ENCODE results near the gene CYBA.

CYBA gene

GRCh38 chr16:88649924-88650748 is 717 bp downstream of the CYBA start:
- no peak for DNase-seq
- Histone ChIP-seq H3K27me3 (replicated peaks) (no peaks in the 10 kb centered on the region), H3K27ac (peak overlapping the region; percentile 88), H3K4me3 (ENCODE audit: low read depth, low read length) (peak overlapping the region; percentile 81), H3K36me3 (replicated peaks) (peaks cover 35% of the 10 kb centered on the region)
- no peak for TF ChIP-seq CTCF (IDR thresholded peaks at IDR 0.05; ENCODE audit: low read depth, low read length, missing control alignments)
- in situ Hi-C loops (cut with HindIII; ENCODE audit: low pct_ligation_motif_present, low sequenced_read_pairs): no loop called here

GRCh38 chr16:88649195-88649923 is 1.5 kb downstream of the CYBA start:
- no peak for TF ChIP-seq CTCF (IDR thresholded peaks at IDR 0.05; ENCODE audit: low read depth, low read length, missing control alignments)
- Histone ChIP-seq H3K4me3 (ENCODE audit: low read depth, low read length) (peak overlapping the region; percentile 81), H3K36me3 (replicated peaks) (peaks cover 28% of the 10 kb centered on the region), H3K27ac (peak overlapping the region; percentile 88), H3K27me3 (replicated peaks) (no peaks in the 10 kb centered on the region)
- no peak for DNase-seq
- in situ Hi-C loops (cut with HindIII; ENCODE audit: low pct_ligation_motif_present, low sequenced_read_pairs): no loop called here

- Histone ChIP-seq H3K27ac (no peak overlapping the region), H3K36me3 (replicated peaks) (peaks cover 16% of the 10 kb centered on the region), H3K4me3 (ENCODE audit: low read depth, low read length) (no peak overlapping the region), H3K27me3 (replicated peaks) (no peaks in the 10 kb centered on the region)
- DNase-seq: no peak
- in situ Hi-C loops (cut with HindIII; ENCODE audit: low pct_ligation_motif_present, low sequenced_read_pairs): no loop called here
- TF ChIP-seq CTCF (IDR thresholded peaks at IDR 0.05; ENCODE audit: low read depth, low read length, missing control alignments): no peak
Measured at GRCh38 chr16:88647178-88648070, 3.4 kb downstream of the CYBA start.

- DNase-seq: no peak
- Histone ChIP-seq H3K36me3 (replicated peaks) (peaks cover 16% of the 10 kb centered on the region), H3K27me3 (replicated peaks) (no peaks in the 10 kb centered on the region), H3K27ac (no peak overlapping the region), H3K4me3 (ENCODE audit: low read depth, low read length) (no peak overlapping the region)
- TF ChIP-seq CTCF (IDR thresholded peaks at IDR 0.05; ENCODE audit: low read depth, low read length, missing control alignments): no peak
- in situ Hi-C loops (cut with HindIII; ENCODE audit: low pct_ligation_motif_present, low sequenced_read_pairs): no loop called here
Measured at GRCh38 chr16:88646345-88647034, 4.4 kb downstream of the CYBA start.

GRCh38 chr16:88645941-88646340 is 4.9 kb downstream of the CYBA start:
- Histone ChIP-seq H3K27me3 (replicated peaks) (no peaks in the 10 kb centered on the region), H3K36me3 (replicated peaks) (peaks cover 16% of the 10 kb centered on the region), H3K4me3 (ENCODE audit: low read depth, low read length) (no peak overlapping the region), H3K27ac (no peak overlapping the region)
- no peak for DNase-seq
- TF ChIP-seq CTCF (IDR thresholded peaks at IDR 0.05; ENCODE audit: low read depth, low read length, missing control alignments): no peak
- in situ Hi-C loops (cut with HindIII; ENCODE audit: low pct_ligation_motif_present, low sequenced_read_pairs): no loop called here

All from brain microvascular endothelial cell (primary cell).